Activated naive CD8-positive, alpha-beta T cell (primary cell): ENCODE measurements around the gene PPP4R3B.
"Not testable (repeated sequence)": the region's sequence is repeated elsewhere in the genome, so short reads cannot be mapped to it uniquely, and the experiment has no call there.

Source experiments
- H3K27ac Mint-ChIP-seq: one replicate; pipeline ENCODE4 v1.8.0; 2021; ENCODE audit warnings: mixed read lengths
- H3K27me3 Mint-ChIP-seq: one replicate; pipeline ENCODE4 v1.8.0; 2021; ENCODE audit warnings: mixed read lengths
- H3K36me3 Mint-ChIP-seq: one replicate; pipeline ENCODE4 v1.8.0; 2021; ENCODE audit warnings: mixed read lengths
- H3K4me1 Mint-ChIP-seq: one replicate; pipeline ENCODE4 v1.8.0; 2021; ENCODE audit warnings: low read depth, mixed read lengths
- H3K4me3 Mint-ChIP-seq: one replicate; pipeline ENCODE4 v1.8.0; 2021; ENCODE audit warnings: mild to moderate bottlenecking, mixed read lengths
- H3K9me3 Mint-ChIP-seq: one replicate; pipeline ENCODE4 v1.8.0; 2021; ENCODE audit warnings: low read depth, mixed read lengths

Gene PPP4R3B

DNA sequence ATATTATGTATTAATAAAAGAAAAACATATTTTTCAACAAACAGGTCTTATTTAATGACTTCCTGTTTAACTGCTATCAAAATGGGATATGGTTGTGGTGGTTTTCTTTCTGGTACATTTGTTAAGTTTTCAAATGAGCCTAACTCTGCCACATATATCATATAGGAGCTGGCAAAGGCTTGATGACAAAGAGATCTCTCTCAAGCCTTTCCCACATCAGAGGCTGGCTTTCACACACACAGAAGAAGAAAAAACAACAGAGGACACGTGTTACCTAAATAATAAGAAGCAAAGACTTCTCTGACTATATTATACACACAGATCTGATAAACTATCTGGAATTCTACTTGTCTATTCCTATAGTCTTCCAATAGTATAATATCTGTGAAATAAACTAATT, 51.8 kb downstream of the PPP4R3B start:
- H3K36me3 Mint-ChIP-seq, result peaks cover 27% of the 10 kb centered on the region
- H3K4me1 Mint-ChIP-seq, result peaks cover 25% of the 10 kb centered on the region
- H3K27me3 Mint-ChIP-seq, result no peaks in the 10 kb centered on the region
- peaks cover 8% of the 10 kb centered on the region for H3K9me3 Mint-ChIP-seq
- H3K27ac Mint-ChIP-seq, result peak overlapping the region; percentile 61
- peak overlapping the region; percentile 6 for H3K4me3 Mint-ChIP-seq

GRCh38 chr2:55560855-55561254, 56.6 kb downstream of the PPP4R3B start:
- H3K9me3 Mint-ChIP-seq, result peaks cover 8% of the 10 kb centered on the region
- no peaks in the 10 kb centered on the region for H3K27me3 Mint-ChIP-seq
- peaks cover 10% of the 10 kb centered on the region for H3K4me1 Mint-ChIP-seq
- H3K36me3 Mint-ChIP-seq, result peaks cover 31% of the 10 kb centered on the region
- no peak overlapping the region for H3K4me3 Mint-ChIP-seq
- no peak overlapping the region for H3K27ac Mint-ChIP-seq

- Mint-ChIP-seq H3K27me3 (no peaks in the 10 kb centered on the region), H3K27ac (no peak overlapping the region), H3K4me3 (no peak overlapping the region), H3K4me1 (peaks cover 14% of the 10 kb centered on the region), H3K9me3 (peaks cover 2% of the 10 kb centered on the region), H3K36me3 (peaks cover 16% of the 10 kb centered on the region)
These were observed 60.6 kb downstream of the PPP4R3B start for GRCh38 chr2:55556809-55557208.

GRCh38 chr2:55555977-55556376, 61.4 kb downstream of the PPP4R3B start:
- H3K9me3 Mint-ChIP-seq, result no peaks in the 10 kb centered on the region
- no peaks in the 10 kb centered on the region for H3K27me3 Mint-ChIP-seq
- peaks cover 9% of the 10 kb centered on the region for H3K36me3 Mint-ChIP-seq
- peaks cover 14% of the 10 kb centered on the region for H3K4me1 Mint-ChIP-seq
- peak overlapping the region; percentile 16 for H3K27ac Mint-ChIP-seq
- no peak overlapping the region for H3K4me3 Mint-ChIP-seq

- Mint-ChIP-seq H3K4me1 (peaks cover 14% of the 10 kb centered on the region), H3K4me3 (no peak overlapping the region), H3K27me3 (no peaks in the 10 kb centered on the region), H3K9me3 (no peaks in the 10 kb centered on the region), H3K27ac (peak overlapping the region; percentile 41), H3K36me3 (peaks cover 3% of the 10 kb centered on the region)
These were observed 64.1 kb downstream of the PPP4R3B start for GRCh38 chr2:55553321-55553720.

GRCh38 chr2:55550368-55551102, 66.9 kb downstream of the PPP4R3B start:
- Mint-ChIP-seq H3K27ac (peak overlapping the region; percentile 50), H3K9me3 (no peaks in the 10 kb centered on the region), H3K27me3 (no peaks in the 10 kb centered on the region), H3K4me3 (no peak overlapping the region), H3K4me1 (peaks cover 12% of the 10 kb centered on the region), H3K36me3 (no peaks in the 10 kb centered on the region)

DNA sequence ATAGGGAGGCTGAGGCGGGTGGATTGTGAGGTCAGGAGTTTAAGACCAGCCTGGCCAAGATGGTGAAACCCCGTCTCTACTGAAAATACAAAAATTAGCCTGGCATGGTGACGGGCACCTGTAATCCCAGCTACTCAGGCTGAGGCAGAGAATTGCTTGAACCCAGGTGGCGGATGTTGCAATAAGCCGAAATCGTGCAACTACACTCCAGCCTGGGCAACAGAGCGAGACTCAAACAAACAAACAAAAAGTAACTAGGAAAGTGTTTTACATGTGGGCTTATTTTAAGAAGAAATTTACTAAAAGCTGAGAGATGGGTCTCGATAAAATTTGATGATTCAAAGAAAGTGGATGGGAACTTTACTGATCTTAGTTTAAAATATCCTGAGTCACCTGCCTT, 69.7 kb downstream of the PPP4R3B start:
- not testable (repeated sequence) for H3K4me1 Mint-ChIP-seq, H3K27ac Mint-ChIP-seq, H3K36me3 Mint-ChIP-seq, H3K9me3 Mint-ChIP-seq, H3K4me3 Mint-ChIP-seq, H3K27me3 Mint-ChIP-seq

GRCh38 chr2:55547001-55547400, 70.4 kb downstream of the PPP4R3B start:
- peaks cover 2% of the 10 kb centered on the region for H3K36me3 Mint-ChIP-seq
- no peak overlapping the region for H3K4me3 Mint-ChIP-seq
- H3K27me3 Mint-ChIP-seq, result no peaks in the 10 kb centered on the region
- H3K9me3 Mint-ChIP-seq, result no peaks in the 10 kb centered on the region
- no peak overlapping the region for H3K27ac Mint-ChIP-seq
- no peaks in the 10 kb centered on the region for H3K4me1 Mint-ChIP-seq

DNA sequence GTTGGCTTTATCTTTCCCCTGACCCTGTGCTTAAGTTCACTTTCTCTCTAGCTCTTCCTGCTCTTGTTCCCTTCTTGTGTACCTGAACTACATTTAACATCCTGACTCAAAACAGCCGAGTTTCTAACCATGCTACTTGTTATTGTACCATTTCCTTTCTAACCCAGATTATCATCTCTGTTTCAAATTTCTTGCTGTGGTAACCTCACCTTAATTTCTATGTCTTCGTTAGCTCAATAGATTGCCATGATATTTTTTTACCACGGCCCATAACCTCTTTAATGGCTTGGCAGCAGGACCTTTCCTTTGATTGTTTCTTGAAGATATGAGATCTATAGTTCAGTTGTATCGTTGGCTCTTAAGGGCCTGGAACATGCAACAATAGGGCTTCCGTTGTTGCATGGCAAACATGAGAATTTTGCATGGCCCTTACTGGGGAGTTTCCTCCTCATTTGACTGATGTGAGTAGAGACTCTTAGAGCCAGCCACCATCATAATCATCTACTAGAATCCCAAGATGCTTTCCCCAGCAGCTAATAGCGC, 86.8 kb downstream of the PPP4R3B start:
- Mint-ChIP-seq H3K4me1 (peaks cover 10% of the 10 kb centered on the region), H3K27ac (peak overlapping the region; percentile 6), H3K9me3 (no peaks in the 10 kb centered on the region), H3K27me3 (no peaks in the 10 kb centered on the region), H3K36me3 (peaks cover 28% of the 10 kb centered on the region), H3K4me3 (no peak overlapping the region)

GRCh38 chr2:55526174-55526573, 91.2 kb downstream of the PPP4R3B start:
- H3K36me3 Mint-ChIP-seq, result peaks cover 25% of the 10 kb centered on the region
- H3K27me3 Mint-ChIP-seq, result no peaks in the 10 kb centered on the region
- H3K4me1 Mint-ChIP-seq, result peaks cover 10% of the 10 kb centered on the region
- H3K9me3 Mint-ChIP-seq, result no peaks in the 10 kb centered on the region
- no peak overlapping the region for H3K27ac Mint-ChIP-seq
- H3K4me3 Mint-ChIP-seq, result no peak overlapping the region

DNA sequence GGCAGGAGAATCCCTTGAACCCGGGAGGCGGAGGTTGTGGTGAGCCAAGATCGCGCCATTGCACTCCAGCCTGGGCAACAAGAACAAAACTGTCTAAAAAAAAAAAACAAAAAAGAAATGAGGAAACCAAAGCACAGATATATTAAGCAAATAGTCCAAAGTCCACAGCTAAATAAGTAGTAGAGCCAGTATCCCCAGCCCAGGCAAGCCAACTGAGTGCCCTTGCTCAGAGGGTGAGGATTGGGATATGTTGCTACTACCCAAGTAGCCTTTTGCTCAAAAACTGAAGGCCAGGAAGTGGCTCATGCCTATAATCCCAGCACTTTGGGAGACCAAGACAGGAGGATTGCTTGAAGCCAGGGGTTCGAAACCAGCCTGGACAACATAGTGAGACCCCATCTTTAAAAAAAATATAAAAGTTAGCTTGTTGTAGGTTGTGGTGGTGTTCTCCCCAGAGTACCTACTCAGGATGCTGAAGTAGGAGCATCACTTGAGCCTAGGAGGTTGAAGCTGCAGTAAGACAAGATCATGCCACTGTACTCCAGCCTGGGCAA, 92.5 kb downstream of the PPP4R3B start:
- H3K4me3 Mint-ChIP-seq, result no peak overlapping the region
- H3K27ac Mint-ChIP-seq, result no peak overlapping the region
- H3K9me3 Mint-ChIP-seq, result no peaks in the 10 kb centered on the region

DNA sequence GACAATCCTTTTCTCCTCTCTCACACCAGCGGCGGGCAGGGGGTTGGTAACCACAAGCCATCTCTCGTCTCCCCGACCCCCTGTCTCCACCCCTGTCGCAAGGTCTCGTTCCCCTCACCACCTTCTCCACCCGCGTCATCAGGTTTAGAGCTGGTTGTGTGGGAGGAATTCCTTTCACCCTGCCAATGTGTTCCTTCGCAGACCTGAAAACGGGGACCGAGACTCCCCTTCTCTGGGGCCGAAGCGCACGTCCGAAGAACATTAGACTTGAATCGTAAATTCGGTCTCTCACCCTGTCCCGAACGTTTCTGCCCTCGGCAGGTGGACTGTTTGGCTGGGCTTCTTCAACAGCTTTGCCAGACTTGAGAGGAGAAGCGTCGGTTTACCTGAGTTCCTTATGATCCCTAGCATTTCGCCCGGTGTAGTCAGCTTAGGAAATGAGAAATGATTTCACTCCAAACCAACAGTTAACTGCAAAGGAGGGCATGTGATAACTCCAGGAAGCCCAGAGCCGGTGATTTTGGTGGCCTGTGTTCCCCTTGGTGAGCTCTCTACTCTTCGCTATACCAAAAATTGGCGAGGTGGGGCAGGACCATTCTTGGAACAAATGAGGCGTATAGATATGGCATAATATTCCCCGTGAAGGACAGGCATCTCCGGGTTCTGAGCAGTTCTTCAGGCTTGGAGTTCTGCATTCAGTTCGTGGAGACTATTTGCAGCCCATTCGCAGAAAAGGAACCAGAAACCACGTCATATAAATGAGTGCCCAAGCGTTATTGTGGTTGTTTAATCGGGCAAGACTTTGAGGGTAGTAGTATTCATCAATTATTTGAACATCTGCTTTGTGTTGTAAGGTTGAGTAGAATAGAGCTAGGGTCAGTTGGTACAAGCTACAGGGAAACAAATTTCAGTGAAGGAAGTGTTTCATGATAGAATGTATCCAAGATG, 97.2 kb downstream of the PPP4R3B start:
- Mint-ChIP-seq H3K4me1 (peaks cover 16% of the 10 kb centered on the region), H3K9me3 (no peaks in the 10 kb centered on the region), H3K36me3 (peaks cover under 1% of the 10 kb centered on the region)

More for the DNA sequence above, 92.5 kb downstream of the PPP4R3B start:
- peaks cover 11% of the 10 kb centered on the region for H3K4me1 Mint-ChIP-seq
- peaks cover 18% of the 10 kb centered on the region for H3K36me3 Mint-ChIP-seq
- no peaks in the 10 kb centered on the region for H3K27me3 Mint-ChIP-seq

GRCh38 chr2:55518841-55519165, 98.6 kb downstream of the PPP4R3B start:
- Mint-ChIP-seq H3K27me3 (no peaks in the 10 kb centered on the region), H3K27ac (peak overlapping the region; percentile 97), H3K4me1 (peaks cover 16% of the 10 kb centered on the region), H3K4me3 (peak overlapping the region; percentile 98), H3K36me3 (no peaks in the 10 kb centered on the region), H3K9me3 (no peaks in the 10 kb centered on the region)

More for the DNA sequence above, 97.2 kb downstream of the PPP4R3B start:
- Mint-ChIP-seq H3K27me3 (no peaks in the 10 kb centered on the region), H3K27ac (peak overlapping the region; percentile 97), H3K4me3 (peak overlapping the region; percentile 98)

GRCh38 chr2:55511508-55512124, 105.8 kb downstream of the PPP4R3B start:
- Mint-ChIP-seq H3K9me3 (no peaks in the 10 kb centered on the region), H3K4me1 (no peaks in the 10 kb centered on the region), H3K27ac (no peak overlapping the region), H3K36me3 (no peaks in the 10 kb centered on the region), H3K4me3 (no peak overlapping the region), H3K27me3 (peaks cover 1% of the 10 kb centered on the region)
